Measurements from ENCODE around the gene SYF2.
A peak's percentile ranks its signal among the peaks of the same experiment; 100 is the strongest.
"Not testable (repeated sequence)": the region's sequence is repeated elsewhere in the genome, so short reads cannot be mapped to it uniquely, and the experiment has no call there.

SYF2 gene

GRCh38 chr1:25232027-25232865 lies at the start of gene SYF2:
SYF2 (minus strand) TSS chr1:25232502; CDS start chr1:25232467, 35 bp downstream.
- peak; percentile 78 to 85 for DNase-seq (ENCODE audit: low read depth in 2 of 2)

DNA sequence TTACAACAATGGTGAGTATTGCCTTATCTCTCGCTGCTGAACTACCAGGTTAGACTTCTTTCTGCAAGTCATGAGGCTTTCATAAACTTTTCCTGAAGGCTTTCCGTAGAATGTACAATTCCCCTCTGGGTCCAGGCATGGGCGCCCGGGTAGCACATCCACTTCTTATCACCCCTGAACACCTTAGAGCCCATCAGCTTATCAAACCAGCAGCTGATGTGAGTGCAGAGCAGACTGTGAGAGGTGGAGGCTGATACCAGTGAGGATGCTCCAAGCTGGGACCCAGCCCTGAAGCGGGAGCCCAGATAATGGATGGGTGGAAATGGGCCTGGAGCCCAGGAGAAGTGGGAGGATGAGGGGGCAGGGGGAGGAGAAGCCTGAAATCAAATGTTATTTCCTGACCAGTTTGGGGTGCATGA lies 47.4 kb upstream of the SYF2 start:
- DNase-seq (ENCODE audit: low read depth in 2 of 2) = not testable (repeated sequence)

GRCh38 chr1:25278790-25279189 lies 46.5 kb upstream of the SYF2 start:
- not testable (repeated sequence) for DNase-seq (ENCODE audit: low read depth in 2 of 2)

DNA sequence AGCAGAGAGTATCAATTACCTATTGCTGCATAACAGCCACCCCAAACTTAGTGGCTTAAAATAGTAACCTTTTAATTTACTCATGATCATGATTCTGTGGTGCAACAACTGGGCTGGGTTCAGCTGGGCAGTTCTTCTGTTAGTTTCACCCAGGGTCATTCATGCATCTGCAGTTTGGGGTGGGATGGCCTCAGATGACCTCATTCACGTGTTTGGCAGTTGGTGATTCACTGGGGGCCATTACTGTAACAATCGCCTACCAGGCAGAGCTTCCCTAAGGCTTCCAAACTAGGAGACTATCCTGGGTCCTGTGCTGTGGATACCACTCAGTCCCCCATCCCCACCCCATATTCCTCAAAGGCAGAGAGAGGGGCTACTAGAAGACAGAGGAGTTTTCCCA lies 46.1 kb upstream of the SYF2 start:
- not testable (repeated sequence) for DNase-seq (ENCODE audit: low read depth in 2 of 2)

GRCh38 chr1:25277295-25277694 lies 45.0 kb upstream of the SYF2 start:
- not testable (repeated sequence) for DNase-seq (ENCODE audit: low read depth in 2 of 2)

DNA sequence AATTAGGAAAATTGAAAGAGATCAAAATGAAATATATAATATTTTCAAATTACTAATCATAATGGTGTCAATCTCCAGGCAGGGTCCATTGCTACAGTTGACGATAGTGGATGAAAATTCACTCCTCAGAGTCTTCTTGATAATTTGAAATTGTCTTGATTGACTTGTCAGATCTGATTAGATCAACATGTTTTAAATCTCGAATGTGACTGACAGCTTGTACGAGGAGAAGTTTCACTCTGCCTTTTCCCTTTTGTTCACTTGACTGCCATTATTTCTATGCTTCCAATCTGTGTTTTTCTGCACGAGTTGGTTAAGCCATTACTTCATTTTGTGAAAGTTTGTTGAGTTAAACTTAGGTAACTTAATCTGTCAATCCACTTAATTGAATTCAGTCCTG lies 43.3 kb upstream of the SYF2 start:
- not testable (repeated sequence) for DNase-seq (ENCODE audit: low read depth in 2 of 2)

DNA sequence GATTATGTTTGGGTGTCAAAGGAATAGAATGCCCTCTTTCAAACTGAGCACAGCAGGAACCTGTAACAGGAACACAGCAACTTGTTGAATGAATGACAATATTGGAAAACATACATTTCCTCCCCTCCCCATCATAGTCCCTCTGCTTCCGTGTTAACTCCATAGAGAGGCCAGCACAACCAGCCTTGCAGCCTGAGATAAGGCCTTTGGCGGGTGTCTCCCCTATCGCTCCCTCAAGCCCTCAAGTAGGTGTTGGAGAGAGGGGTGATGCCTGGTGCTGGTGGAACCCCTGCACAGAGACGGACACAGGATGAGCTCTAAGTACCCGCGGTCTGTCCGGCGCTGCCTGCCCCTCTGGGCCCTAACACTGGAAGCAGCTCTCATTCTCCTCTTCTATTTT lies 39.9 kb upstream of the SYF2 start, which contains the start of gene RHD:
Gene RHD, plus strand, starts transcription at position 272 of the 400 bp plus-strand sequence. Its CDS starts 39 bp downstream, at position 311.
- not testable (repeated sequence) for DNase-seq (ENCODE audit: low read depth in 2 of 2)

- DNase-seq (ENCODE audit: low read depth in 2 of 2) = not testable (repeated sequence)
These were observed 36.0 kb upstream of the SYF2 start for GRCh38 chr1:25268143-25268760.

- peak; percentile 67 to 87 for DNase-seq (ENCODE audit: low read depth in 2 of 2)
These were observed 35.2 kb upstream of the SYF2 start for GRCh38 chr1:25267288-25268142.

GRCh38 chr1:25266554-25267287 lies 34.4 kb upstream of the SYF2 start:
- DNase-seq (ENCODE audit: low read depth in 2 of 2) = peak in 1 of 2 donors; percentile 6

DNA sequence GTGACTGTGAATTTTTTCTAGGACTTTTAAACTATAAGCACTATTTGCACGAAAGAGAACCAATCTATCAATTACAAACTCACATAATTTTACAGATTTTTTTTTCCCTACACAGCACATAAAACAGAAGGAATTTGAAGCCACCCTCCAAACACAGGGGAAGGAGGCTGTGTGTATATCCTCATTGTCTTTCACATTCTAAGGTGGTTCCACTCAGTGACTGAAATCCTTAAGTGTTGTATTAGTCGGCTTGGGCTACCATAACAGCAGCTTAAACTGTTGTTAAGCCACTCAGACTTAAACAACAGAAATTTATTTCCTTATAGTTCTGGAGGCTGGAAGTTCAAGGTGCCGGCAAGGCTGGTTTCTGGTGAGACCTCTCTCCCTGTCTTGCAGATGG lies 28.0 kb upstream of the SYF2 start:
- not testable (repeated sequence) for DNase-seq (ENCODE audit: low read depth in 2 of 2)

DNA sequence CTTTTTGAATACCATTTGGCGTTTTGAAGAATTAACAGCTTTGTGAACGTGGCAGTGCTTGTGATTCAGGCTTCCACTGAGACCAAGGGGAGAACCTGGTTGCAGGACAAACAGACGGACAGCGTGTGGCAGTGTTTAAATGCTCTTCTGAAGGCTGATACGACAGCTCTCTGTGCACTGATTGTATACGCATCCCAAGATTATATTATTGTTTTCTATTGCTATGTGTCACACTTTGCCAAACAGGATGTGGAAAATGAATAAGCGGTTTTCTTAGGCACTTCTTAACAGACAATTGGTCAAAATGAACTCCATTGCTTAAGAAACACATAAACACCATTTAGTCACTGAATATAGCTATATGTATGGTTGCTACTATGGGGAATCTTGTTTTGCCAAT lies 27.5 kb upstream of the SYF2 start:
- DNase-seq (ENCODE audit: low read depth in 2 of 2) = not testable (repeated sequence)

GRCh38 chr1:25257196-25257595 lies 24.9 kb upstream of the SYF2 start:
- no peak for DNase-seq (ENCODE audit: low read depth in 2 of 2)

- no peak for DNase-seq (ENCODE audit: low read depth in 2 of 2)
These were observed 24.3 kb upstream of the SYF2 start for GRCh38 chr1:25256578-25256965.

DNA sequence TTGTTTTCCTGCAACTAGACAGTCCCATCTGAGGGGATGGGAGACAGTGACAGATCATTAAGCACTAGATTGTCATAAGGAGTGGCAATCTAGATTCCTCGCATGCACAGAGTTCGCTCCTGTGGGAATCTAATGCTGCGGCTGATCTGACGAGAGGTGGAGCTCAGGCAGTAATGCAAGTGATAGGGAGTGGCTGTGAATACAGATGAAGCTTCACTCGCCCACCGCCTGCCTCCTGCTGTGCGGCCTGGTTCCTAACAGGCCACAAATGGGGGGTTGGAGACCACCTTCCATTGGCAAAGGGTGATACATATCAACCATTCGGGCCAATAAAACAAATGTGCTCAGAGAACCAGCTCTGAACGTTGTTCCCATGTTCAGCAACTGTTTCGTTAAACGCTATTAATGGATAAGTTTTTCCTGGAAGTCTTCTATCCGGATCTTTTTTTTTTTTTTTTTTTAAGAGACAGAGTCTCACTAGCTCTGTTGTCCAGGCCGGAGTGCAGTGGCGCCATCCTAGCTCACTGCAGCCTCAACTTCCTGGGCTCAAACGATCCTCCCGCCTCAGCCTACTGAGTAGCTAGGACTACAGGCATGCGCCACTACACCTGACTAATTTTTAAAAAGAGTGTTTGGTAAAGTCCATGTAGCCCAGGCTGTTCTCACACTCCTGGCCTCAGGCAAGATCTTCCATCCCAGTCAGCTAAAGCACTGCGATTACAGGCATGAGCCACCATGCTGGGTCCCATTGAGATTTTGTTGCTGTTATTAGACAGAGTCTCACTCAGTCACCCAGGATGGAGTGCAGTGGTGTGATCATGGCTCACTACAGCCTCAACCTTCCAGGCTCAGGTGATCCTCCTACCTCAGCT lies 23.6 kb upstream of the SYF2 start:
- no peak for DNase-seq (ENCODE audit: low read depth in 2 of 2)

GRCh38 chr1:25253911-25254310 lies 21.6 kb upstream of the SYF2 start:
- DNase-seq (ENCODE audit: low read depth in 2 of 2) = no peak

GRCh38 chr1:25247829-25248754 lies 15.8 kb upstream of the SYF2 start:
- no peak for DNase-seq (ENCODE audit: low read depth in 2 of 2)

DNA sequence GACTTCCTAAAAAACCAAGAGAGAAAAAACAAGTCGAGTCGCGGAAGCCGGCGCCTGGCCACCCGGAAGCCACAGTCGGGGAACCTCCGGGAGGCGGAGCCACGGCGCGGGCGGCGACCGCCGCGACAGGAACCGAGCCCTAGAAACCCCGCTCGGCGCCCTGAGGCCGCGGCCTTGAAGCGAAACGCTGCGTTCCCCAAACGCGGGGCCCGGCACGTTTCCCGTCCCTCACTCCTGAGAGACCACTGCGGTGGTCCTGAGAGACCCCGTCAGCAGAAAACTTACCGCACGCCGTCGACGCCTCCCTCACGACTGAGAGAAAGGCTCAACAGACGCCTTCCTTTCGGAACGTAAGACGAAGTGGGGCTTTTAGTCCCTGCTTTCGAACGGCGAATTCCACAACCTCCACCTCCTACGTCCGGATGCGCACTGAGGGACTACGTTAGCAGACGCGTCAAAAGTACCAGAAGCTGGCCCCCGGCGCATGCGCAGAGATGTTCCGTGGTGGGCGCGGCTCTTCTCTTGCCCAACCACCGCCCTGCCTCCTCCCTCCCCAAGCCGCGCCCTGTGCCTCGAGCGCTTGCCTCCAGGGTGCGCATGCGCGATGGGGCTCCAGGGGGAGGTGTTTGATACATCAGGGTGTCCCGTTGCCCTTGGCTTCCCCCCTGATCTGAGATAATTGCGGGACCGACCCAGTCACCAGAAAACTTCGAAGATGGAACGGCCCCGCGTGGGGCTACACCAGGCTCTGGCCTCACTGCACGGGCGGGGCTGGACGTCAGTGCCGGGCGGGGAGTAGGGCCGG lies 14.9 kb upstream of the SYF2 start, which contains the start of gene RSRP1:
Gene RSRP1, minus strand, starts transcription at position 431 of the 805 bp plus-strand sequence. CDS start 491 bp downstream, outside the sequence.
- peak; percentile 99 for DNase-seq (ENCODE audit: low read depth in 2 of 2)
